Medulla oblongata (tissue), 1 donor: ENCODE measurements around the gene IFITM2.
"Not testable (repeated sequence)": the region's sequence is repeated elsewhere in the genome, so short reads cannot be mapped to it uniquely, and the experiment has no call there.

Experiments used
- DNase-seq: peaks from one replicate; pipeline ENCODE4 v3.0.0-alpha.2; 2015; ENCODE audit errors: extremely low spot score

The IFITM2 gene

GRCh38 chr11:308740-309665 is 1.4 kb downstream of the IFITM2 start:
- DNase-seq: not testable (repeated sequence)

GRCh38 chr11:309979-310572 is 2.5 kb downstream of the IFITM2 start:
- DNase-seq: not testable (repeated sequence)

- not testable (repeated sequence) for DNase-seq
Measured at GRCh38 chr11:311013-311748, 3.6 kb downstream of the IFITM2 start.

DNA sequence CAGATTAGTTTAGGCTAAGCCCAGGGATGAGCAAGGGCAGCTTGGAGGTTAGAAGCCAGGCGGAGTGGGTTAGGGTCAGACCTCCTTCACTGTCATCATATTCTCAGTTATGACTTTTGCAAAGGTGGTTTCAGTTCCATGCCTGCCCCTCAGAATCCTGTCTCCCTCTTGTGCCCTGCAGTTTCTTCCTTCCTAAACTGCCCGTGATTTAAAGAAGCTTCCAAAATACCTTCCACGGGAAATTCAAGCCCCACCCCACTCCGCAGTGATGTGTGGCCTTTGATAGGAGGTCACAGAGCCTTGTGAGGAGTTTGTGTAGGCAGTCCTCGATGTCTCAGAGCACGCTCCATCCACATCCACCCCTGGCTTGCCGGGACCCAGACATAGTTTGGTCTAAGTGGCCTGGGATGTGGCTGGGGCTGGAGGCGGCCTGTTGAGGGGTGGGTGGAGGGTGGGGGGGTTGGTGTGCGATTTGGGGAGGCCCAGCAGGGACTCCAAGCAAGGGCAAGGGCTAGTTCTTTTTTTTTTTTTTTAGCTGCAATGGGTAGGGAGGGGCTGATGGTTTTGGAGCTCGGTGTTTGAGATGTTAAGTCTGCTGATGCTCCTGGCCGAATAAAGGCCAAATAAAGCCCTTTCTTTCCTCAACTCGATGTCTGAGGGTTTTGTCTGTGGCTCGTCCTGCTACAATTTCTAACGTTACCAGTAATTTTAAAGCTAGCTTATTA is 4.6 kb downstream of the IFITM2 start:
- DNase-seq: no peak

- DNase-seq: no peak
Measured at GRCh38 chr11:313304-313786, 5.7 kb downstream of the IFITM2 start.

DNA sequence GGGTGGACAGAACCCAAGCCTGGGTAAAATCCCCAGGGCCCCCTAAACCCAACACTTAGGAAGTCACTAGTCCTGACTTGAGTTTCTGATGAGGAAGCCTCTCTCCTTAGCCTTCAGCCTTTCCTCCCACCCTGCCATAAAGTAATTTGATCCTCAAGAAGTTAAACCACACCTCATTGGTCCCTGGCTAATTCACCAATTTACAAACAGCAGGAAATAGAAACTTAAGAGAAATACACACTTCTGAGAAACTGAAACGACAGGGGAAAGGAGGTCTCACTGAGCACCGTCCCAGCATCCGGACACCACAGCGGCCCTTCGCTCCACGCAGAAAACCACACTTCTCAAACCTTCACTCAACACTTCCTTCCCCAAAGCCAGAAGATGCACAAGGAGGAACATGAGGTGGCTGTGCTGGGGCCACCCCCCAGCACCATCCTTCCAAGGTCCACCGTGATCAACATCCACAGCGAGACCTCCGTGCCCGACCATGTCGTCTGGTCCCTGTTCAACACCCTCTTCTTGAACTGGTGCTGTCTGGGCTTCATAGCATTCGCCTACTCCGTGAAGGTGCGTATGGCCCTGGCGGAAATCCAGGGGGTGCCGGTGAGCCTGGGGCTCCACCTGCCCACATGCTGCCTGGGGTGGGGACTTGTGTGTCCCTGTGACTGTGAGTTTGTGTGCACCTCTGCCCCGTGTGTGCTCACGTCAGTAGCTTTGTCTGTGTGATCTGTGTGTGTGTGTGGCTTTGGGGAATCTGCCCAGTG is 6.4 kb downstream of the IFITM2 start, which contains the start of gene IFITM1:
Gene IFITM1 (plus strand): TSS at position 254 of the 767 bp plus-strand sequence. CDS start 131 bp downstream, at position 385.
- peak; percentile 42 for DNase-seq

DNA sequence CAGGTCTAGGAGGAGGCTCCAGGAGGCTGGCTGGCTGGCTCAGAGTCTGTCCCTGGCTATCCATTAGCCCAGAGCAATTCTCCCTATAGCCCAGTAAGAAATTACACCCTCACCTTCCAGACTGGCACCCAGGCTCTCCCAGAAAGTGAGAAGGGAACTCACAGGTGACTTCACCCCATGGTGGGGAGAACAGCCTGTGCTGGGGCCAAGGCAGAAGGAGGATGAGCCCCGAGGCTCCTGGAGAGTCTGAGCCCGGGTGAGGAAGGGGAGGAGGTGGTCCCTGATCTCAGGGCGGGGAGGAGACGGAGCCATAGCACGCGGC is 6.9 kb downstream of the IFITM2 start:
- DNase-seq: not testable (repeated sequence)

- no peak for DNase-seq
Measured at GRCh38 chr11:315051-315481, 7.5 kb downstream of the IFITM2 start.

DNA sequence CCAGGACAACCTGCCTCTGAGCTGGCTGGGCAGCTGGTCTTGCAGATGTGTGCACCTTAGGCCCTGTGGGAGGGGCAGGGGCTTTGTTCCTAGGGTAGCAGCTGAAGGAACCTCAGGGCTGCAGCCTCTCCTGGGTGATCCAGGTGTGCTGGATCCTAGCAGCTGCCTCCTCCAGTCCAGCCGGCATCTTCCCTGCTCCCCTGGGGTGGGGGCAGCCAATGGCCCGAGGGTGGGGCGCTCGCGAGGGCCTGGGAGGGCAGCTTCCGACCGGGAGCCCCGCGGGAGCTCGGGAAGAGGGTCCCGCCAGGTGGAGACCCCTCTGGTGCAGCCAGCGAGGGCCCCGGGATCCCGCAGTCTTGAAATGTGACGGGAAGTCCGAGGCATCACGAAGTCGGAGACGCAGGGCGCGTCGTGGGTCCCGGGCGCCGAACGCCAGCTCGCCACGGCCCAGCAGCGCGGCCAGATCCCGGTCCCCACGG is 7.9 kb downstream of the IFITM2 start:
- no peak for DNase-seq

- no peak for DNase-seq
Measured at GRCh38 chr11:316031-316701, 8.6 kb downstream of the IFITM2 start.

DNA sequence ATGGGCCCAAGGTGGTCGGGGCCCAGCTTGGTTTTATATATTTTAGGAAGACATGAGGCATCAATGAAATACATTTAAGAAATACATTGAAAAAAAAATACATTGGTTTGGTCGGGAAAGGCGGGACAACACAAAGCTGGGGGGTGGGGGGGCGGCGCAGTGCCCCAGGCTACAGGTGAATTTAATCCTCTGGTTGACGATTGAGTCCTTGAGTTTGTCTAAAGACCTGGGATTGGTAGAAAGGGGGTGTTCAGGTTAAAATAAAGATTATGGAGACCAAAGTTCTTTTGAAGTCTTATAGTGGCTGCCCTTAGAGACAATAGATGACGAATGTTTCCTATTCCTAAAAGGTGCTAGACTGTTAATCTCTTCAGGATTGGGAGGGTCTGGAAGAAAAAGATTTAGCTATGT is 9.3 kb downstream of the IFITM2 start:
- no peak for DNase-seq

GRCh38 chr11:317668-318404 is 10.2 kb downstream of the IFITM2 start:
- not testable (repeated sequence) for DNase-seq

DNA sequence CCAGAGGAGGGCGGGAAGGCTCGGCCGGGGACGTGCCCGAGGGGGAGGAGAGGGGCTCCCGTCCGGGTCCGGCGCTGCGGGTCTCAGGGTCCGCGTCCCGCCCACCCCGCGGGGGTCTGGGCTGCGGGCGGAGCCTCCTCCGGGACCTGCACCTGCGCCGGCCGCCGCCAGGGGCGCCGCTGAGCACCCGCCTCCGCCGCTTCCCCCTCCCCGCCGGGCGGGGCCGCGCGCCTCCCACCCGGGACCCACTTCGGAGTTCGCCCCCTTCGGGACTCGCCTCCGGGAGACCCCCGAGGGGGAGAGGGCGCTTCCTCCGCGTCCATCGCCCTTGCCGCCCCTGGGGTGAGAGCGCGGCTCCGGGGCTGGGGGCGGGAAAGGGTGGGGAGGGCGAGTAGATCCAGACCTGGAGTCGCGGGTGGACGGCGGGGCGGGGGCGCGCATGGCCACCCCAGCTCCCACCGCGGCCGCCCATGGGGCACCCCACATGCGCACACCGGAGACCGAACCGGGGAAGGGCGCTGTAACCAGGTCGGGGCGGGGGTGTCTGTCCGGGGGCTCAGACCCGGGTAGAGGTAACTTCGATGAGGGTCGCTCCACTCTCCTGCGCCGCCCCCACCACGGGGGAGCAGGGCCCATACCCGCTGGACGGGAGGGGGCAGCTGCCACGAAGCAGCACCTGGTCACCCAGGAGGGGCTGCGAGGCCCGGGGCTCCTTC is 10.9 kb downstream of the IFITM2 start:
- not testable (repeated sequence) for DNase-seq

GRCh38 chr11:319121-319887 is 11.7 kb downstream of the IFITM2 start:
- DNase-seq: not testable (repeated sequence)

DNA sequence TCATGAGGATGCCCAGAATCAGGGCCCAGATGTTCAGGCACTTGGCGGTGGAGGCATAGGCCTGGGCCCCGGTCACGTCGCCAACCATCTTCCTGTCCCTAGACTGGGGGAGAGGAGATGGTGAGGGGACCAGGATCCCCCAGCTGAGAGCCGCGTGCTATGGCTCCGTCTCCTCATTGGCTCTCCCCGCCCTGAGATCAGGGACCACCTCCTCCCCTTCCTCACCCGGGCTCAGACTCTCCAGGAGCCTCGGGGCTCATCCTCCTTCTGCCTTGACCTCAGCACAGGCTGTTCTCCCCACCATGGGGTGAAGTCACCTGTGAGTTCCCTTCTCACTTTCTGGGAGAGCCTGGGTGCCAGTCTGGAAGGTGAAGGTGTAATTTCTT is 12.3 kb downstream of the IFITM2 start:
- not testable (repeated sequence) for DNase-seq

DNA sequence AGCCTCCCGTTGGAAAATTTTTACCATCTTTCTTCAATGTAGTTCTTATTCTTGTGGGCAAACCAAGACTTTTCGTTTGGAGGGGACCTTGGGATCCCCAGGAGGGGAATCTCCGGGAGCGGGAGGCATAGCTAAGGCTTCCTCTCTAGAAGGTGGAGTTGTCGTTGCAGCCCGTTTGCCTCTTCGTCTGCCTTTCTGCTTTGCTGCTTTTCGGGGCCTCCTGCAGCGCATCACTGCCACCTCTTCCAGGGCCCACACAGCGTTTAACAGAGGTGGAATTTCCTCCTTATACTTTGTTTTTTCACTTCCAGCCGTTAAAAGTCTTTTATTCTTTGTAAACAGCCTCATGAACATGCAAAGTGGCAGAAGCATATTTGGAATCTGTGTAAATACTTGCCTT is 16.5 kb downstream of the IFITM2 start:
- DNase-seq: no peak

DNA sequence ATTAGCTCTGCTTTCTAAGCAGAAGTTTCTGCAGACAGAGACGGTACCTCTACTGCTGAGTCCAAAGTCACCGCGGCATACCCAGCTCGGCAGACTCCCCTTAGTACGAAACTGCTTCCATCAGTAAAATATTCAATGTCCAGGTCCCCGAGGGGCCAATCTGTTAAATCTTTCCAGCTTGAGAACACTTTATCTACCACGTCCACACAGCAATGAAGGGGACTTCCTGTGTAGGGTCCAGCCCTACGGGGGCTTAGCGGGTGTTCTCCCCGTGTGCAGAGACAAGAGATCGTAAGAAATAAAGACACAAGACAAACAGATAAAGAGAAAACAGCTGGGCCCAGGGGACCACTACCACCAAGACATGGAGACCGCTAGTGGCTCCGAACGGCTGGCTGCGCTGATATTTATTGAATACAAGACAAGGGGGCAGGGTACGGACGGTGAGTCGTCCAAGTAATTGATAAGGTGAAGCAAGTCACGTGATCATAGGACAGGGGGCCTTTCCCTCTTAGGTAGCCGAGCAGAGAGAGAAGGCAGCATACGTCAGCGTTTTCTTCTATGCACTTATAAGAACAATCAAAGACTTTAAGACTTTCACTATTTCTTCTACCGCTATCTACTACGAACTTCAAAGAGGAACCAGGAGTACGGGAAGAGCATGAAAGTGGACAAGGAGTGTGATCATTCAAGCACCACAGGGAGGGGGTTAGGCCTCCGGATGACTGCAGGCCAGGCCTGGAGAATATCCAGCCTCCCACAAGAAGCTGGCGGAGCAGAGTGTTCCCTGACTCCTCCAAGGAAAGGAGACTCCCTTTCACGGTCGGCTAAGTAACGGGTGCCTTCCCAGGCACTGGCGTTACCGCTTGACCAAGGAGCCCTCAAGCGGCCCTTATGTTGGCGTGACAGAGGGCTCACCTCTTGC is 17.2 kb downstream of the IFITM2 start:
- DNase-seq: not testable (repeated sequence)
